WI38 (cell line): ENCODE data around the gene HNF4A.

Experiments
- H3K4me3 ChIP-seq: 2 replicates; pipeline ENCODE4 v1.5.1; 2011; ENCODE audit warnings: low read depth, mild to moderate bottlenecking, control low read depth, low read length
- CTCF ChIP-seq: IDR thresholded peaks from 2 replicates; pipeline ENCODE4 v1.5.1; 2012; ENCODE audit warnings: low read depth, mild to moderate bottlenecking, control low read depth, low read length

The HNF4A gene

GRCh38 chr20:44358776-44359175 lies 3.3 kb downstream of the HNF4A start:
- TF ChIP-seq CTCF = no peak
- no peak overlapping the region for H3K4me3 ChIP-seq

- no peak overlapping the region for H3K4me3 ChIP-seq
- TF ChIP-seq CTCF = no peak
Measured at GRCh38 chr20:44360221-44360620, 4.7 kb downstream of the HNF4A start.

- H3K4me3 ChIP-seq = no peak overlapping the region
- TF ChIP-seq CTCF = no peak
Measured at GRCh38 chr20:44361021-44361420, 5.5 kb downstream of the HNF4A start.

GRCh38 chr20:44362466-44362940 lies 7.0 kb downstream of the HNF4A start:
- H3K4me3 ChIP-seq = no peak overlapping the region
- TF ChIP-seq CTCF = no peak

GRCh38 chr20:44364068-44364467 lies 8.6 kb downstream of the HNF4A start:
- TF ChIP-seq CTCF = no peak

GRCh38 chr20:44364780-44365179 lies 9.3 kb downstream of the HNF4A start:
- no peak overlapping the region for H3K4me3 ChIP-seq
- no peak for TF ChIP-seq CTCF

More at GRCh38 chr20:44364068-44364467, 8.6 kb downstream of the HNF4A start:
- no peak overlapping the region for H3K4me3 ChIP-seq

- TF ChIP-seq CTCF = no peak
- H3K4me3 ChIP-seq = no peak overlapping the region
Measured at GRCh38 chr20:44367746-44368145, 12.2 kb downstream of the HNF4A start.
